Measurements from ENCODE around the gene CD81. TPM values are rescaled to one million over a fixed set of nuclear protein-coding genes. Genes with fewer than 3 reads are reported as not detected.

CD81 gene
- total and polyA plus RNA-seq, 4 donors, result 329 to 741 (median 530) TPM

DNA sequence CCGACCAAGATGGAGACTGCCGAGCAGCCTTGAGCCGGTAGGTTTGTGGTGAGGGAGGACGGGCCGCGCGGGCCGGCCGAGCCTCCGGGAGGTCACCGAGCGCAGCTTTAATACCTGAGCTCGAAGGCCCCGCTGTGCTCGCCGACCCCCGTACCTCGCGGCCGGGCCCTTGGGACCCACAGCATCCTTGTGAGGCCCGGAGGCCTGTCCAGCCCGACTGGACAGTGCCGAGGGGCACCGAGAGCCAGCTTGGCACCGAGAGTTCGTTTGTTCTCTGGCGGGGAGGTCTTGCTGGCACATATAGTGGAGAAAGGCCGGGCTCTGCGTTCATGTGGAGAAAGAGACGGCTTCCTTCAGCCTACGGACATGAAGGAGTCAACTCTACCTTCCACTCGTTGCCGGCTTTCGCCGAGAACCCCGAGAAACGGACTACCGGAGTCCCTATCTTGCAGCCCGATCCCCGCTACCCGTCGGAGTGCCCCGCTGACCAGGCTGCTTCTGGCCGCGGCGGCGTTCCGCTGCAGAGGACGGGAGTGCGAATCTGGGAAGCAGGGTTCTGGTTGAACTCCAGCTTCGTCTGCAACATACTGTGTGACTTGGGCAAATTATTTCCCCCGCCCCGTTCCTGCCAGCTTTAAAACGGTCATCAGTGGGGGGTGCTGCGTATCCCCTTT lies 23.8 kb downstream of the CD81 start:
- peaks cover 30% of the 10 kb centered on the region for H3K4me1 ChIP-seq (ENCODE audit: control insufficient read depth, insufficient read depth, low read length)
- H3K9me3 ChIP-seq (ENCODE audit: control insufficient read depth, insufficient read depth, low read length), result no peaks in the 10 kb centered on the region
- peaks cover 76% of the 10 kb centered on the region for H3K36me3 ChIP-seq (ENCODE audit: control insufficient read depth, insufficient read depth, low read length)
- H3K27me3 ChIP-seq (ENCODE audit: control insufficient read depth, insufficient read depth, low read length), result no peaks in the 10 kb centered on the region
- WGBS (ENCODE audit: insufficient coverage), result under 1% methylated on average over 54 of the region's 55 CpGs
- DNase-seq (ENCODE audit: low read depth in 4 of 6, low spot score in 6 of 6), result no peak
- peak overlapping the region; percentile 85 for H3K27ac ChIP-seq (ENCODE audit: low read depth, low read length)
- H3K4me3 ChIP-seq (ENCODE audit: low read depth, low read length), result peak overlapping the region; percentile 95

DNA sequence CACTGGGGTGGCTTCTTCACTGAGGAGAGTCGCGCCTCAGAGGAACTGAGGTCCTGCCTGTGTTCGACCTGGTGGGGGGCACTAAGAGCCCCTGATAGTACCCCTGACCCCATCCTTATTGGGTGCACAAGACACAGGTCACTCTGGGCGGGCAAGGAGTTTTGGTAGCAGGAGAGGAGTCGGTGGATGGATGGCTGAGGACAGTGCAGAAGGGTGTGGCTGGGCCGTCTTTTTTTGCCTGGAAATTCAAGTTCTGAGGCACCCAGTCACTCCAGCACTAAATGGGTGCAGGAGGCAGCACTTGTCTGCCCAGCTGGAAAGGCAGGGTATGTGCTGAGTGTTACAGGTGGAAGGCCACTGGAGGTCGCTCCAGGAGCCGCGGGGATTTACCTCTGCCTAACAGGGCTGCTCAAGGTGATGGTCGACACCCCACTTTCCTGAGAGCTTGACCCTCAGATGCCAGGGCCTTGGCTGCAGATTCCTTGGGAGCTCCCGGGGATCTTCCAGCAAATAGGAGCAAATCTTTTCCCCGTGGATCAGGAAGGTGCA lies 24.4 kb downstream of the CD81 start:
- Histone ChIP-seq H3K4me1 (ENCODE audit: control insufficient read depth, insufficient read depth, low read length) (peaks cover 30% of the 10 kb centered on the region), H3K36me3 (ENCODE audit: control insufficient read depth, insufficient read depth, low read length) (peaks cover 76% of the 10 kb centered on the region), H3K9me3 (ENCODE audit: control insufficient read depth, insufficient read depth, low read length) (no peaks in the 10 kb centered on the region), H3K27ac (ENCODE audit: low read depth, low read length) (peak overlapping the region; percentile 85), H3K27me3 (ENCODE audit: control insufficient read depth, insufficient read depth, low read length) (no peaks in the 10 kb centered on the region), H3K4me3 (ENCODE audit: low read depth, low read length) (peak overlapping the region; percentile 95)
- no peak for DNase-seq (ENCODE audit: low read depth in 4 of 6, low spot score in 6 of 6)
- WGBS (ENCODE audit: insufficient coverage), result 61% methylated on average over 9 of the region's 12 CpGs

DNA sequence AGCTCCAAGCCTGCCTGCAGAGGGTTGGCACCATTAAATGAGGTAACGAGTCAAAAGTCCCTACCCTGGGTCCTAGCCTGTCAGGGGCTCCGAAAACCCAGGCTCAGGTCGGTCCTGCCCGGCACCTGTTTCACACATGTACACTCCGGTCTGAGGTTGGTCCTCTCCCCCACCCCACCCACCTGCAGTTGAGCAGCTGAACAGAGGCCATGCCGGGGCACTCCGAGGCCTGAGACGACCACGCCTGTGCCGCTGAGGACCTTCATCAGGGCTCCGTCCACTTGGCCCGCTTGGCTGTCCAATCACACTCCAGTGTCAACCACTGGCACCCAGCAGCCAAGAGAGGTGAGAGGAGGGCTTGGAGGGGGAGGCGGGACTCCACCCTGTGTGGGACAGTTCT lies 25.0 kb downstream of the CD81 start:
- no peak for DNase-seq (ENCODE audit: low read depth in 4 of 6, low spot score in 6 of 6)
- Histone ChIP-seq H3K27ac (ENCODE audit: low read depth, low read length) (no peak overlapping the region), H3K9me3 (ENCODE audit: control insufficient read depth, insufficient read depth, low read length) (no peaks in the 10 kb centered on the region), H3K27me3 (ENCODE audit: control insufficient read depth, insufficient read depth, low read length) (no peaks in the 10 kb centered on the region), H3K4me3 (ENCODE audit: low read depth, low read length) (no peak overlapping the region), H3K36me3 (ENCODE audit: control insufficient read depth, insufficient read depth, low read length) (peaks cover 73% of the 10 kb centered on the region), H3K4me1 (ENCODE audit: control insufficient read depth, insufficient read depth, low read length) (peaks cover 30% of the 10 kb centered on the region)
- WGBS (ENCODE audit: insufficient coverage), result 96% methylated on average over 12 of the region's 13 CpGs

DNA sequence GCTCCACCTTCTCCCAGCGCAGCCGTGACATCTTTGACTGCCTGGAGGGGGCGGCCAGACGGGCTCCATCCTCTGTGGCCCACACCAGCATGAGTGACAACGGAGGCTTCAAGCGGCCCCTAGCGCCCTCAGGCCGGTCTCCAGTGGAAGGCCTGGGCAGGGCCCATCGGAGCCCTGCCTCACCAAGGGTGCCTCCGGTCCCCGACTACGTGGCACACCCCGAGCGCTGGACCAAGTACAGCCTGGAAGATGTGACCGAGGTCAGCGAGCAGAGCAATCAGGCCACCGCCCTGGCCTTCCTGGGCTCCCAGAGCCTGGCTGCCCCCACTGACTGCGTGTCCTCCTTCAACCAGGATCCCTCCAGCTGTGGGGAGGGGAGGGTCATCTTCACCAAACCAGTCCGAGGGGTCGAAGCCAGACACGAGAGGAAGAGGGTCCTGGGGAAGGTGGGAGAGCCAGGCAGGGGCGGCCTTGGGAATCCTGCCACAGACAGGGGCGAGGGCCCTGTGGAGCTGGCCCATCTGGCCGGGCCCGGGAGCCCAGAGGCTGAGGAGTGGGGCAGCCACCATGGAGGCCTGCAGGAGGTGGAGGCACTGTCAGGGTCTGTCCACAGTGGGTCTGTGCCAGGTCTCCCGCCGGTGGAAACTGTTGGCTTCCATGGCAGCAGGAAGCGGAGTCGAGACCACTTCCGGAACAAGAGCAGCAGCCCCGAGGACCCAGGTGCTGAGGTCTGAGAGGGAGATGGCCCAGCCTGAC lies 26.0 kb downstream of the CD81 start:
- Histone ChIP-seq H3K4me1 (ENCODE audit: control insufficient read depth, insufficient read depth, low read length) (peaks cover 34% of the 10 kb centered on the region), H3K27ac (ENCODE audit: low read depth, low read length) (no peak overlapping the region), H3K27me3 (ENCODE audit: control insufficient read depth, insufficient read depth, low read length) (no peaks in the 10 kb centered on the region), H3K4me3 (ENCODE audit: low read depth, low read length) (no peak overlapping the region), H3K9me3 (ENCODE audit: control insufficient read depth, insufficient read depth, low read length) (no peaks in the 10 kb centered on the region), H3K36me3 (ENCODE audit: control insufficient read depth, insufficient read depth, low read length) (peaks cover 71% of the 10 kb centered on the region)
- DNase-seq (ENCODE audit: low read depth in 4 of 6, low spot score in 6 of 6), result no peak
- WGBS (ENCODE audit: insufficient coverage), result 95% methylated on average over 29 of the region's 31 CpGs

DNA sequence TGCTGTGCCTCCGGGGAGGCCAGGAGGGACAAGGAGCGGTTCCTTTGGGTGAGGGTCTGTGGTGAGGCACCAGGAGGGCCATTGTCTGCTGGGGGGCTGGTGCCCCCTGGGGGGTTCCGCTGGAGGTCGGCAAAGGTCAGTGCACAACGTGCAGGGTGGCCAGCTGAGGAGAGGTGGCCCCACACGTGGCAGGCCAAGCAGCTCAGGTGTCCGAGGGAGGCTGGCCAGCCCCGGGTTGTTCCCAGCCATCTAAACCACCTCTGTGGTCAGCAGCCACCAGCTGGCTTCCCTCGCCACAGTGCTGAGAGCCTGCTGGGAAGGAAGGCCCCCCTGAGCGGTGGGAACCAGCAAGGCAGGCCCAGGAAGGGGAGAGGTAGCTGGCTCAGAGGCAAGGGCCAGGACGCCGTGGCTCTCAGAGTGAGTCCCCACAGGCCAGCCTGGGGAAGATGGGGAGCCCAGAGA lies 27.7 kb downstream of the CD81 start:
- H3K36me3 ChIP-seq (ENCODE audit: control insufficient read depth, insufficient read depth, low read length), result peaks cover 58% of the 10 kb centered on the region
- no peak for DNase-seq (ENCODE audit: low read depth in 4 of 6, low spot score in 6 of 6)
- peaks cover 39% of the 10 kb centered on the region for H3K4me1 ChIP-seq (ENCODE audit: control insufficient read depth, insufficient read depth, low read length)
- H3K27ac ChIP-seq (ENCODE audit: low read depth, low read length), result no peak overlapping the region
- WGBS (ENCODE audit: insufficient coverage), result 77% methylated on average over 12 of the region's 12 CpGs
- no peak overlapping the region for H3K4me3 ChIP-seq (ENCODE audit: low read depth, low read length)
- no peaks in the 10 kb centered on the region for H3K9me3 ChIP-seq (ENCODE audit: control insufficient read depth, insufficient read depth, low read length)
- H3K27me3 ChIP-seq (ENCODE audit: control insufficient read depth, insufficient read depth, low read length), result peaks cover 10% of the 10 kb centered on the region

DNA sequence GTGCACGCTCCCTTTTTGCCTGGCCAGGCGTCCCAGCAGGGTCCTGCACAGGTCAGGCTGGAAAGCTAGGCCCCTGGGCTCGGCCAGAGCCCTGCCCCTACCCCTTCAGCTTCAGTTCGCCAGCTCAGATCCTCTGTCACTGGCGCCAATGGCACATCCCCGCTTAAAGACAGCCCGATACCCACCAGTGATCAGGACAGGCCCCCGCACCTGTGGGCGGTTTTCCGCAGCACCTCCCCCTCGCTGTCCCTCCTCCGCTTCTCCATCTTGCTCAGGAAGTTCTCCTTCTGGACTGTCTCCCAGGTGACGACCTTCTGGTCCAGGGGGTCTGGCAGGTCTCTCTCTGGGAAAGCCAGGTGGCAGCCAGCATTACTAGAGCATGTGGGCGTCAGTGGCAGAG lies 29.3 kb downstream of the CD81 start:
- no peak for DNase-seq (ENCODE audit: low read depth in 4 of 6, low spot score in 6 of 6)
- Histone ChIP-seq H3K27me3 (ENCODE audit: control insufficient read depth, insufficient read depth, low read length) (peaks cover 12% of the 10 kb centered on the region), H3K9me3 (ENCODE audit: control insufficient read depth, insufficient read depth, low read length) (no peaks in the 10 kb centered on the region), H3K4me1 (ENCODE audit: control insufficient read depth, insufficient read depth, low read length) (peaks cover 42% of the 10 kb centered on the region), H3K36me3 (ENCODE audit: control insufficient read depth, insufficient read depth, low read length) (peaks cover 52% of the 10 kb centered on the region), H3K27ac (ENCODE audit: low read depth, low read length) (no peak overlapping the region), H3K4me3 (ENCODE audit: low read depth, low read length) (no peak overlapping the region)
- WGBS (ENCODE audit: insufficient coverage), result 88% methylated on average over 14 of the region's 14 CpGs

DNA sequence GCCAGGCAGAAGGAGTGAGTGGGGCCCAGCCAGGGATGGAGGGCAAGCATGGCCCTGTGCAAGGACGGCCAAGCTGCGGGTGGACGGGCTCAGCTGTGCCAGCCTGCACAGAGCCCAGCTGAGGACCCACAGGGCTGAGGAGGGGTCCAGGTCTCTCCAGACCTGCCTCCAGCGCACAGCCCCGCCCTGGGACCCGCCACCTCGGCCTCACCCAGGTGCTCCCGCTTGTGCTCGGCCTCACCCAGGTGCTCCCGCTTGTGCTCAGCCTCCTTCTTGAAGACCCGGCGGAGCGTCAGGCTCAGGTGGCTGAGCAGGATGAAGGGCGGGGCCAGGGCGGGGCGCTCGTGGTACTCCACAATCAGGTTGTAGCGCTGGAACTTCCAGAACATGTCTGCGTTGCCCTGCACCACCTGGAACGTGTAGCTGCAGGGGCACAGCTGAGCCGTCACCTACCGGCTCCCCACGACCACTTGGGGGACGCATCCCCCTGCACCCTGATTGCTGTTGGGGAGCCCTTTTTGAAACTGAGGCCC lies 29.8 kb downstream of the CD81 start:
- no peak overlapping the region for H3K4me3 ChIP-seq (ENCODE audit: low read depth, low read length)
- peaks cover 37% of the 10 kb centered on the region for H3K4me1 ChIP-seq (ENCODE audit: control insufficient read depth, insufficient read depth, low read length)
- H3K9me3 ChIP-seq (ENCODE audit: control insufficient read depth, insufficient read depth, low read length), result no peaks in the 10 kb centered on the region
- H3K36me3 ChIP-seq (ENCODE audit: control insufficient read depth, insufficient read depth, low read length), result peaks cover 49% of the 10 kb centered on the region
- DNase-seq (ENCODE audit: low read depth in 4 of 6, low spot score in 6 of 6), result no peak
- no peak overlapping the region for H3K27ac ChIP-seq (ENCODE audit: low read depth, low read length)
- H3K27me3 ChIP-seq (ENCODE audit: control insufficient read depth, insufficient read depth, low read length), result peaks cover 12% of the 10 kb centered on the region
- 92% methylated on average over 24 of the region's 24 CpGs for WGBS (ENCODE audit: insufficient coverage)

DNA sequence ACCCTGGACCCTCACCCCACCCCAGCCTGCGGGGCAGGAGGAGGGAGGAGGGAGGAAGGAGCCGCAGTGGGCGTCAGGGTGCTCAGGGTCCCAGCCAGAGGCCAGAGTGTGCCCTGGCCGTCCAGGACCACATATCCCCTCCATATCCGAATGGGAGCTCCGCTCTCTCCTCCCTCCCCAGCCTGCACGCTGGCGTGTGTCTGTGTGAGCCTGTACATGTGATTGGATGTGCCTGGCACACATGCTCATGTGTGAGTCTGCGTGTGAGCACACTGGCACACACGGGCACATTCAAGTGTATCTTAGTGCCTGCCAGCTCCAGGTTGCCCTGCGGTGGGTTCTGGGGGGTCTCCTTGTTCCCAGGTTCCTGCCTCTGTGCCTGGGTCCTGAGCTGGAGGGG lies 31.6 kb downstream of the CD81 start:
- DNase-seq (ENCODE audit: low read depth in 4 of 6, low spot score in 6 of 6), result no peak
- H3K4me3 ChIP-seq (ENCODE audit: low read depth, low read length), result no peak overlapping the region
- peak overlapping the region; percentile 16 for H3K27ac ChIP-seq (ENCODE audit: low read depth, low read length)
- H3K36me3 ChIP-seq (ENCODE audit: control insufficient read depth, insufficient read depth, low read length), result peaks cover 32% of the 10 kb centered on the region
- WGBS (ENCODE audit: insufficient coverage), result 79% methylated on average over 6 of the region's 11 CpGs
- H3K27me3 ChIP-seq (ENCODE audit: control insufficient read depth, insufficient read depth, low read length), result peaks cover 12% of the 10 kb centered on the region
- H3K9me3 ChIP-seq (ENCODE audit: control insufficient read depth, insufficient read depth, low read length), result no peaks in the 10 kb centered on the region
- peaks cover 33% of the 10 kb centered on the region for H3K4me1 ChIP-seq (ENCODE audit: control insufficient read depth, insufficient read depth, low read length)

DNA sequence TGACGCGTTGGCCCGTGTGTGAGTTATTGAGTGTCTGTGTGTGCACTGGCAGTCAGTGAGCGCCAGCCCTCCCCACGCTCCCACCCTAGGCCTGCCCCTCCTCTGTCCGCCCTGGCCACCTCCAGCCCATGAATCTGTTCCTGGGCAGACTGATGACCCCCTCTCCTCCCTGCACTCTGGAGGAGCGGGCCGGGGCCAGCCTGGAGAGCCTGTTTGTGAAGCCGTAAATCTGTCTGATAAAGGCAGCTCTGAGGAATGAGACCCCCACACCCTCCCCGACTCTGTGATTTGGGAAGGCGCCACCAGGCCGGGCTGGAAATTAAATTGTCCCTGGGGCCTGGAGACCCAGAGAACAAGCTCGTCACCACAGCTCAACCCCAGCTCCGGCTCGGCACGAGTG lies 32.0 kb downstream of the CD81 start:
- H3K27ac ChIP-seq (ENCODE audit: low read depth, low read length), result peak overlapping the region; percentile 16
- peaks cover 33% of the 10 kb centered on the region for H3K4me1 ChIP-seq (ENCODE audit: control insufficient read depth, insufficient read depth, low read length)
- DNase-seq (ENCODE audit: low read depth in 4 of 6, low spot score in 6 of 6), result peak in 1 of 6 donors; percentile 57
- peaks cover 12% of the 10 kb centered on the region for H3K27me3 ChIP-seq (ENCODE audit: control insufficient read depth, insufficient read depth, low read length)
- peaks cover 27% of the 10 kb centered on the region for H3K36me3 ChIP-seq (ENCODE audit: control insufficient read depth, insufficient read depth, low read length)
- WGBS (ENCODE audit: insufficient coverage), result 39% methylated on average over 7 of the region's 16 CpGs
- no peaks in the 10 kb centered on the region for H3K9me3 ChIP-seq (ENCODE audit: control insufficient read depth, insufficient read depth, low read length)
- H3K4me3 ChIP-seq (ENCODE audit: low read depth, low read length), result no peak overlapping the region

All from spinal cord (tissue), 10 donors.